GM21367 (cell line): ENCODE data around the gene C1R.

Source experiments
- ATAC-seq: cut with Tn5 transposase; IDR thresholded peaks from one replicate; pipeline ENCODE4 v1.9.1; 2021; ENCODE audit not compliant: unreplicated experiment

The C1R gene

DNA sequence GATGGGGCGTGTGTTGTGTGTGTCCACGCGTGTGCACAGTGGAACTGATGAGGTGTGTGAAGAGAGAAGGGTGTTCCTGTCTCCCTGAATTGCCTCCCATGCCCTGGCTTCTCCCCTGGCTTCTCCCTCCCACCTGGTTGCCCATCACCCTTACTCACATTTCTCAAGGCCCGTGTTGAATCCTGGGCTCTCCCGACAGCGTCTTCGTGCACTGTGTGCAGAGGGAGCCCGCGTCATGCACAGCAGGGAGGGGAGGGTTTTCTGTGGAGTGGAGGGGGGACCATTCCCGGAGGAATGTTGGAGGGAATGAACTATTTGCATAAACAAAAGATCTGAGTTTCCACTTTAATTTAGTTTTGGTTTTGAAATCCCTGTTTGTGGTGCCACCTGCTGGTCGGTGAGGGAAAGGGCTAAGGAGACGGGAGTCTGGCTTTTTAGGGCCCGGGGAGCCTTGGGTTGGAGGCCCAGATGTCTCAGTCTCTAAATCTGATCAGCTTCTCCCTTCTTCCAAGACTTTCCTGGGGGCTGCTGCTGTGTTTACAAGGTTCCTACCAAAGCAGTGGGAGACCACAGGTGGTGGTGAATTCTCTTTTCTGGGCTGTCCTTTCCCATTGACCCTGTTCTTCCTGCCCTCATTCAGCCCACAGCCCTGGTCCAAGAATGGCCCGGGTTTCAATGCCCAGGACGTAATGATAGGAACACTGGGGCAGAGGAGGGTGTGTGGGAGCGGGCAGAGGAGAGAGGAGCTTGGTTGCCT lies at the start of gene C1R:
Gene C1R, minus strand, starts transcription at position 217 of the 757 bp plus-strand sequence. Its CDS starts 57 bp downstream, at position 160.
- no peak for ATAC-seq

DNA sequence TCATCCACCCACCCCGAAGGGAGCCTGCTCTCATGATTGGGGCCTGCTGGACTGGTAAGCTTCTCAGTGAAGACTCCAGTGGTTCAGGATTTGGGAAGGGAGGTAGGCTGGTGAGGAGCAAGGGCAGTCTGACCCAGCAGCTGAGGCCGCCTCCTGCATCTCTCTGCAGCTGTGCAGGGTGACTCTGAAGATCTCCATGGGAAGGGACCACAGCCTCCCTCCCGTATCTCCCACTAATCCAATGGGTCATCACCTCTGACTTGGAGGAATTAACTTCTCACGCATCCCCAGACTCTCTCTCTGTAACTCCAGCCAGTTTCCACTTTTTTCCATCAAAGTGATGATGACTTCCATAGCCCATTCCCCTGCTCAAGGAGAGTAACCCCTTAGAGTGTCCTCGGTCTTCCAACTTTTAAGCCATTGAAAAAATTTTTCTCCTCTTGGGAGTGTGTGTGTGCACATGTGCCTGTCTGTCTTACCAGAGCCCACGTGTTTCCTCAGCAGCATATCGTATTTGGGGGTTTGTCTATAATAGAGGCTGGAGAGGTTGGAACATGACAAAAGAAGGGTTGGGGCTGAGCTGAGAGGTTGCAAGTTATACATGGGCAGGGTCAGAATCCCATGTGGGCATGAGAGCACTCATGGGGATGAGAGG lies 49.2 kb upstream of the C1R start:
- no peak for ATAC-seq

DNA sequence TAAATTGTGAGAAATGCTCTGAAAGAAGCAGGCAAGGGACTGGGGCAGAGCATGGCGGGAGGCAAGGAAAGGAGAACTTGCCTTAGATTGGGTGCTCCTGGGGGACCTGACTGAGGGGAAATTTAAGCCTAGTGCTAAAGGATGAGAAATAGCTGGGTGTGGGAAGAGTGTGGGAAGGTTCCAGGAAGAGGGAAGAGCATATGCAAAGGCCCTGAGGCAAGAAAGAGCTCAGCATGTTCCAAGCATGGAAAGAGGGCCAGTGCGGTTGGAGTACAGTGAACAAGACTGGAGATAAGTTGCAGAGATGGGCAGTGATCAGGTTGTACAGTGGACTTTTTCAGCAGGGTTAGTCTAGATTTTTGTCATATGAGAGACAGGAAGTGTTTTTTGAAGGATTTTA lies 47.0 kb upstream of the C1R start:
- no peak for ATAC-seq

DNA sequence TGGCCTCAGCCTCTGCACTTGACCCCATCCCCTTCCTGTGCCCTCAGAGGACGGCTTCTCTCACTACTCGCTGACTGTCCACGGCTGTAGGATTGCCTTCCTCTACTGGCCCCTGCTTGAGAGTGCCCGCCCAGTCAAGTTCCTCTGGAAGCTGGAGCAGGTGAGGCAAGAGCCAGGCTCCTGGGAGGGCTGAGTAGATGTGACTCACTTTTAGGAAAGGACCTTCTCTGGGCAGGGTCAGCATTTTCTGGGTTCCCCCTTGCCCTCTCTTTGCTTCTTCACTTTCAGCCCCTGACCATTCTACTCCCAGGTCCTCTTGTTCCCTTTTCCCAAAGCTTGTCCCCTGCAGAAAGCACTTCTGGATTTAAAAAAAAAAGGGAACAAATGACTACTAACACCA lies 45.7 kb upstream of the C1R start:
- ATAC-seq = no peak

DNA sequence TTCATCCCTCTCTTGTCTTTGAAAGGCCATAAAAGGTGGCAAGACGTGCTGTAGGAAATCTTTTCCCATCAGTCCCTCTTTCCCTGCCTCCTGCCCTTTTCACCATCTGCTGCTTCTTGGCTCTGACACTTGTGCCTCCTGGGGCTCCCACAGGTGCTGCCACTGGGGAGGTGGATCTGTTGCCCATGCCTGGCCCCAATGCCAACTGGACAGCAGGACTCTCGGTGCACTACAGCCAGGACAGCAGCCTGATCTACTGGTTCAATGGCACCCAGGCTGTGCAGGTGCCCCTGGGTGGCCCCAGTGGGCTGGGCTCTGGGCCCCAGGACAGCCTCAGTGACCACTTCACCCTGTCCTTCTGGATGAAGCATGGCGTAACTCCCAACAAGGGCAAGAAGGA lies 44.4 kb upstream of the C1R start:
- ATAC-seq = no peak

DNA sequence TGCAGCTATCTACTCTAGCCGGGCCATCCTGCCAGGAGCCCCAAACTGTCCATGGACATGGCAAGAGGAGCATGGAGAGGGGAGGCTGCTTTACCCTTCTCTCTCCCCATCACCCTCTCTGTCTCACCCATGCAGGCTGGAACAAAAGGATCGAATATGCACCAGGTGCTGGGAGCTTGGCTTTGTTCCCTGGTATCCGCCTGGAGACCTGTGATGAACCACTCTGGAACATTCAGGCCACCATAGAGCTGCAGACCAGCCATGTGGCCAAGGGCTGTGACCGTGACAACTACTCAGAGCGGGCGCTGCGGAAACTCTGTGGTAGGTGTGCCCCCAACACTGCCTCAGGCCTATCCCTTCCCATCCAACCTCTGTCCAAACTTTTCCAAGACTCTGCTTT lies 43.8 kb upstream of the C1R start:
- ATAC-seq = no peak

DNA sequence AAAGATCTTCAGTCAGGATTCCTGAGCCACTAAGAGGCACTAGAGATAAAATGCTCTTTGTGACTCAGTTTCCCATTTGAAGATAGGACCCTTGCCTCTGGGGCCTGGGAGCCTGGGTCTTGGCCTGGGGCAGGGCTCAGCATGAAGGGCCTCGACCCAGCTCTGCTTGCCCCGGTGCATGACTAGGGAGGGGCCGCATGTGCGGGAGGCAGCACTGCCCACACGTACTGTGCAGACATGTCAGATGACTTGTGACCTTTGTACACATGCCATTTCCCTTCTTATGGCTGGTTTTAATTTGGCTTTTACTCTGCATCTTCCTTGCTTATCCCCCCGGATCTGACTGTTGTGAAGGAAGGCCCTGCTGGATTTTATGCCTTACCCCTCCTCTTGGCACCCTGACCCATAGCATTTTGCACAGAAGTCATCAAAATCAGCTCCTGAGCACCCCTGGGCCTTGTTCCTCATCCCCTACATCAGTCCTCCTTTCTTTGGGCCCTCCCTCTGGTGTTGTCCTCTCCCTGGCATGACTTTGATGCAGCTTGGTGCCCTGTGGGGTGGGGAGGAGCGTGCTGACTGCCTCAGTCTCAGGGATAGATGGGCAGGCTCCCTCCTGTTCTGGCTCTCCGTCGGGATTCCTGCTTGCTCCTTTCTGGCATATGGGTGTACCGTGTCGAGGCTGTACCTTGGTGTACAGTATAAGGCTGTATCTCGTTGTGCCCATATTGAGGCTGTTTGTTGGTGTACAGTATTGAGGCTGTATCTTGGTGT lies 42.3 kb upstream of the C1R start:
- no peak for ATAC-seq

DNA sequence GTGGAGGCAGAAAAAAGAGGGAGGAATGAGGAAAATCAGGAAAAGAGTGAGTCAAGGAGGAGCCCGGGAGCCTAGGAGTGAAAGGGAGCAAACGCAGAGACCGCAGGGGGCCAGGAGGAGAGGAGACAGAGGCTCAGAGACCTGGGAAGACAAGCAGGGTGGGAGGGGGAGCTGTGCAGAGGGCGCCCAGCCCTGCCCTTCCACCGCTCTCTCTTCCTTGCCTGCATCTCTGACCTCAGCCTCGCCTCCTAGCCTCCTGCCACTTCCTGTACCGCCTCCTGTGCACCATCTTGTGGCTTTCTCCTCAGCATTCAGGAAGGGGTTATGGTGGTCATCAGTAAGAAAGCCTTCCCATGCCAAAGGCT lies 39.2 kb upstream of the C1R start:
- ATAC-seq = no peak

DNA sequence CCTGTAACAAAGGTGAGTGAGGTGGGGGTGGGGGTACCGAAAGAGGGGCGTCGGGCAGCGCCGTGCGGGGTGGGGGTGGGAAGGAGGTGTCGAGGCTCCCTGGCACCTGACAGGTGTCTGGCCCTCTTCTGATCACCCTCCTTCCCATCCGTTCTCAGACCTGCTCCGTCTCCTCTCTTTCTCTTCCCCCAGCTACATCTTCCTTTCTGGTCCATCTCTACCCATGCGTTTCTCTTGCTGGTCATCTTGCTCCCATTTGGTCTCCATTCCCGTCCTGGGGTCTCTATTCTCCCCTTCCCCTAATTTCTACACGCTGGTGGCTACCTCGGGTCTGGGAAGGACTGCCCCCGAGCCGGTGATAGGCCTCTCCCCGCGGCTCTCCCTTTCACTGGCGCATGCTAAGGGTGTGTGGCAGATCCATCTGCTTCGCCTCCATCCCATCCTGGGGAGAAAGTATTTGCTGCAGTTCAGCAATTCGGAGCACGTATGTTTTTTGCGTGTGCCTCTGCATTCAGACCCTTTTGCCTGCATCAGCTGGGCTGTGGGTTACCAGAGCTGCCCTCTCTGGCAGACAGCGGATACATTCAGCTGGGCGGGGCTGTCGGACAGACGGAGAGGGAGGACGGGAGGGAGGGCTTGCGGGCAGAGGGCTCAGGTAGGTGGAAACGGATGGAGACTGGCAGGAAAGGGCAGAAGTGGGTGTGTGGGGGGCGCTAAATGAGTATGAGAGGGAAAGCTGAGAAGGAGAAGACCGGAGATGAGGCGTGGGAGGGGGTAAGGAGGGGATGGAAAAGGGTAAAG lies 38.7 kb upstream of the C1R start:
- no peak for ATAC-seq

DNA sequence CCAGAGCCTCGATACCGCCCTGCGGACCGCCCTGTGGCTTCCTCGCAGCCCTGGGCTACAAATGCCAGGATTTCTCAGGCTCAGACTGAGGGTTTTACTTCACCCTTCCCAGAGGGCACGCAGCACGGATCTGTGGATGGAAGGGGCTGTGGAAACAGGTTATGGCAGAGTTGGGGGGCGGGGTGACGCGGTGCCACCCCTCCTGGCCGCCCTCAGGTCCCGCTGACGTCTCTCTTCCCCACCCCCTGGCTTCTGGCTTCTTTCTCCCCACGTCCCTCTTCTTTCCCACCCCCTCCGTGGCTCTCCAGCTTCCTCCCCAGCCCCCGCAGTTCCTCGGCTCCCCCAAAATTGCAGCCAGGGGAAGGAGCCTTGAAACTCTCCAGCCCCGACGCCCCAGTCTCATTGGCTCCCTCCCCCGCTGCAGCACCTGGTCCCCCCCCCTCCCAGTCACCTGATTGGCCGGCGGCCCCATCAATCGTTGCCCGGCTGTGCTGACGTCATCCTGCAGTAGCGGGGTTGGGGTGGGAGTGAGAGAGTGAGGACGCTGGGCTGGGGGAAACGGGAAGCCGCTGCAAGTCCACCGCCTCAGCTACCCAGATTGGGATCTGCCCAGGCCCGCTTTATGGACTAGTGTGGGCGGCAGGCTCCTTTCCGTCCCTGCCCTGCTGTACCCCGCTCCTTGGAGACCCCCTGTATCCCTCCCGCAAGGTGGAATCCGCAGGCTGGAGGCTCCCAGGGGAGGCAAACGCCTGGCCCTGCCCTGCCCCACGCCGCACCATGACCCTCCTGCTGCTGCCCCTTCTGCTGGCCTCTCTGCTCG lies 37.8 kb upstream of the C1R start, which contains the start of gene CLSTN3:
Gene CLSTN3, plus strand, starts transcription at position 500 of the 820 bp plus-strand sequence. Its CDS starts 278 bp downstream, at position 778.
- peak; percentile 56 for ATAC-seq

DNA sequence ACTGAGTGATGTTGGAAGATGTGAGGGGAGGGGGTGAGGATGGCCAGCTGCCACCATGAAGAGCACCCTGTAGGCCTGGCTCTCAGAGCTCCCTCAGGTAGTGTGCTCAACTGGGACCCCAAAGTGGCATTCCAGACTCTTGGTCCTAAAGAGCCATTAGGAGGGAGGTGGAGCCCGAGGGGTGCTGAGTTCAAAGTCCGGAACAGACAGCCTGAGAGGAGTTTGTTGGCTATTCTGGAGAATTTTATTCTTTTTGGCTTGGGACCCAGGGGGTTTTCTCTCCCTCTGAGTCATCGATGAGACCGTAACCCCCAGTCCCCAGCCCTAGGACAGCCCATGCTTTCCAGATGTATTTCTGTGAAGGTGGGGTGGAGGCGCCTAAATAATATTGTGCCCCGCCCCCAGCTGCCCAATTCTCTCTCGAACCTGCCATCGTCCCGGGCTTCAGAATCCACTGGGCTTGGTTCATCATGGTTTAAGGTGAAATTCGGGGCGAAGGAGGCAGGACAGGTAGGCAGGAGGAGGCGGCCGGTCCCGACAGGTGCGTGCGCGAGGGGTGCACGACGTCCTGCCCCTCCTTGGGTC lies 37.1 kb upstream of the C1R start:
- ATAC-seq = no peak

DNA sequence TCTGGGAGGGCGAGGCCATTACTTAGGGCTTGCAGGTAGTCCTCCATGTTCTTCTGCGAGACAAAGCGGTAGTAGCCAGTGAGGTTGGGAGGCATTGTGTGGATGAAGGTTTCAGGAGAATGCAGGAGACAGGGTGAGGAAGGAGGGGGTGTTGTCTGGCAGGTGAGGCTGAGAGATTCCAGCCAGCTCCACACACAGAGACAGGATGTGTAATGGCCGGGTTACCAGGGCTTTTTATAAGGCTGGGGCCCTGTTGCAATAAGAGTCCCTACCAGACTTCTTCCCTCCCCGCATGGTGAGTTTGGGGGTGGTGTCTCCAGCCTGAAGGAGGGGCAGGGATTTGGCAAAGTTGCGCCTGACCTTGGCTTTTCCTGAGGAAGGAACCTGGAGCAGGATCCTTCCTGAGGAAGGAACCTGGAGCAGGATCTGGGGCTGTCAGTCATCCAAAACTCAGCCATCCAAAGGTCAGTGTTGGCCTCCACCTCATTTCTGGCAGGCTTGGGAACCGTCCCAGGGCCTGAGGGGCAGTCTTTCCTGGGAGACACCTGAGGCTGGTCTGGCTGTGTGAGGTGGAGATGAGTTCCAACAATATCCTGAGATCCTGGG lies 36.5 kb upstream of the C1R start, which contains the start of gene RBP5:
Gene RBP5, minus strand, starts transcription at position 209 of the 606 bp plus-strand sequence. Its CDS starts 114 bp downstream, at position 95.
- no peak for ATAC-seq

DNA sequence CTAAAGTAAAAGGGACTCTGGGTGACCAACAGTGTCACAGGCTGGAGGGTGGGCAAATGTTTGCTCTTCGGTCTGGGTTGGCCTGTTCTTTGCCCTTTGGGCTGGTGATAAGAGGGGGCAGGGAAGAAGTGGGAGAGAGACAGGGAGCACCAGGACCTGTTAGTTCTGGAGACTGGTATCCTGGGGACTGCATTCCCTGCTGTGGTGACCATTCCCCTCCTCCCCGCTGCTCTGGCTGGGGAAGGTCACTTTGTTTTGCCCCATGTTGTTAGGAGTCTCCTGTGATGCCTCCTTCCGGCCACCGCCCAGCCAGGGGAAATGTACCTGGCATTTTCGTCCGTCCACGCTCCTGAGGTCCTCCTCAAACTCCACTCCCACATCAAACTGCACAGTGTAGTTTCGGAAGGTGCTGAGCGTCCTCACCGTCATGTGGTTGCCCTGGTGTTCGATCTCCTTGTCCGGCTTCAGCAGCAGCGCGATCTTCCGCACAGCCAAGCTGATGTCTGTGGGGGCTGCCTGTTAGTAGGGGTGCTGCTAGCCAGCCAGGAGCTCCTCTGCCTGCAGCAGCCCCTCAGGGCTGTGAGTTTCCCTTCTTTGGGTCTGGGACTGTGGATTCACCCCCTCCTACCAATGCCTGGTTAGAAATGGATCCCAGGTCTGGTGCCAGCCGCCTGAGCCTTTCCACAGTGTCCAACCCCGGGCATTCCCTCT lies 35.8 kb upstream of the C1R start:
- ATAC-seq = no peak

DNA sequence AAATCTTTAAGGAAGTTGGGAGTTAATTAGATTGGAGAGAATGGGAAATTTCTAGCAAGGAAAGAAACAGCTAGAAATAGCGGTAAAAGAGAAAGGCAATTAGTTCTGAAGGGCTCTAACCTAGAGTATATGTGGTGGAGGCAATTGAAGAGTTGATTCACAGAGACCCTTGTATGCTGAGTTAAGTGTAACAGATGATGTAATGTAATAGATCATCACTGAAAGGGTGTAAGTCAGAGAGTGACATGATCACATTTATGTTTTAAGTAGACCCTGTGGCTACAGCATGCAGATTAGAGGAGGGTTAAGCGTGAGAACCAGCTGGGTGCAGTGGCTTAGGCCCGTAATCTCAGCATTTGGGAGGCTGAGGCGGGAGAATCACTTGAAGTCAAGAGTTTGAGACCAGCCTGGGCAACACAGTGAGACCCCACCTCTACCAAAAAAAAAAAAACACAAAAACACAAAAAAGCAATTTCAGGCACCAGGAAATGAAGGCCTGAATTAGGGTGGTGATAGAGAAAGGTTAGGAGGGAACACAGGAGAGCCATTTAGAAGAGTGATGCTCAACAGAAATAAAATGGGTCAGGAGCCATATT lies 33.5 kb upstream of the C1R start:
- no peak for ATAC-seq

DNA sequence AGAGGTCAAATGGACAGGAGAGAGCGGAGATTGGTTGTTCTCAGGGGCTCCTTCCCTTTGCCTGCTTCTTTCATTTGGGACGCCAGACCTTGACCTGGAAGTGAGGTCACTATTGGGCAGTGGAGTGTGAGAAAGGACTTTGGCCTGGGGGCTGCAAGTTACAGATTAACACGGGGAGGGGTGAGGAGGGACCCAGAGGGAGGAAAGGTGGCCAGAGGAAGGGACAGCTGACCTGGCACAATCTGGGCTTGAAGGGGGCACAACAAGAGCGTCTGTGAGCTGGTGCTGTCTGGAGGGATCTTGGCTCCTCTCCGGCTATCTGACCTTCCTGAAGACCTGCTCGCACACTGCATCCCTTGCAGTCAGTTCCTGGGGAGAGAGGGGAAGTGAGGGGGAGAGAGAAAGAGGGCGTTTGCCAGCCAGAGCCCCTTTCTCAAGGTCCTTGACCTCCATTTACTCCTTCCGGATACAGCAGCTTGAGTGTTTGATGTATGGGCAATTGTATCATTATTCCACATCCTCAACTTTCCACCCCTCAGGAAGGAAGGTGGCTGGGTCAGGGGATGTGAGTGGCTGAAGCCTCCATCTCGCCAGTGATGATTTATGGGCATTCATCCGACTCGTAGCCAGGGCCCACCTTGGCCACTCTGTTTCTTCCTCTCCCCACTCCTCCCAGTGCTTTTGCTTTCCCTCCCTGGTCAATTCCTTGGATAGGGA lies 31.7 kb upstream of the C1R start:
- ATAC-seq = no peak

DNA sequence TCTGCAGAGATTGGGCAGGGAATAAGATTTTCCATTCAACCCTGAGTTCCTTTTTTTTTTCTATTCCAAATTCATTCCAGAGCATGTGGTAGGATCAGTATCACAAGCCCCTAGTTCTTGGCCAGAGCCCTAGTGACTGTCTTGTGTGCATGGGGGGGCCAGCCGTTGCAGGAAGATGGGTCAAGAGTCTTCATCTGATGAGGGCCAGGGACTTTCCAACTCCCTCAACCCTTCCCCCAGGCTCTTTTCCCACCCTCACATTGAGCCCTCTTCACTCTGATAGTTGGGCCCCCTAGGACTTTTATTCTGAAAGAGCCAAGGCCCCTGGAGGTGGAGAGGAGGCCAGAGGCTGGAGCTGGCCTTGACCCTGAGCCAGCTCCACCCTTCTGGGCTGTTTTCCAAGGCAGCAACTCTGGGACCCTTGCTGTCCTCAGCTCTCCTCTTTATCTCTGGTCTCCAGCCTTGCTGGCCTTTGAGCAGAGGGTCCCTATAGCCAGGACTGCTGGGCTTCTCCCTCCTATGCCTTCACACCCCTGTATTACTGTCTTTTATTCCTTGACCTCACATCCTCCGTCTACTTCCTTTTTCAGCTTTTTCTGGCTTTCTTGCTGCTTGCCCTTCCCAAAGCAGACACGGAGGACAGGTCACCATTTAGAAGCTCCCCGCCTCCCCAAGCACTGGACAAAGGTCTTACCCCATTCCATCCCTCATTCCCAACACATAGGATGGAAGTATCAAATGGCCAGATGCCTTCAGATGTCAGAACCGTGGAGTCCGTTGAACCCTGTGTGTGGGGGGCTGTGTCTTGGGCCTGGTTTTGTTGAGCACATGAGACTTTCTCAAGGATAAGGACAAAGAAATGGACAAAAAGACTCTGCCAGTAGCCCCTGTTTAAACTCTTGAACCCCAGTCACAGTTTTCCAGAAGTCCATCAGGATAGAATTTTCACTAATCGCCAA lies 30.8 kb upstream of the C1R start:
- ATAC-seq = no peak

DNA sequence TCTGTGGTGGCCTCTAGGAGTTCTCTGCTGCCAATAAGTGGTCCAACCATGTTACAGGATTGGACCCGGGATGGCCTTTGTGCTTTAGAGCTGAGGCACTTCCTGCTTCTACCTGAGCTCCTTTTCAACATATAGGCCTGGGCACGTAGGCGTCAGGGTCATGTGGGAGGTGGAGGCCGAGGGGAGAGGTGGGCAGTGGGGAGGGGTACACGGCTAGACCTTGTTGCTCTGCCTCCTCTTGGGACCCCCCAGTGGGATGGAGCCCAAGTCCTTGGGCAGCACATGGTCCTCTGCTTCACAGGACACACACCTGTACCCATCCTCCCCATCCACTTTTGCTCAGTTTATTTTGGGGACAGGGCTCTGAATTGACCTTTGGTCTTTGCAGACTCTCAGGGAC lies 29.1 kb upstream of the C1R start:
- no peak for ATAC-seq
